ENCODE results near the gene HDHD5. TPM values are rescaled to one million over a fixed set of nuclear protein-coding genes. Genes with fewer than 3 reads are reported as not detected.

Gene HDHD5
- total RNA-seq, 2 donors from 2014 or later, result 32.6 to 50.1 TPM

GRCh38 chr22:17145021-17145680, 13.9 kb downstream of the HDHD5 start:
- Histone ChIP-seq H3K27me3 (replicated peaks; ENCODE audit: insufficient read depth) (no peaks in the 10 kb centered on the region), H3K9me3 (no peaks in the 10 kb centered on the region), H3K4me1 (ENCODE audit: control insufficient read depth in 1 of 2, low read depth in 2 of 2) (no peaks in the 10 kb centered on the region), H3K27ac (no peak overlapping the region), H3K4me3 (no peak overlapping the region), H3K36me3 (peaks cover 32% of the 10 kb centered on the region)
- no peak for TF ChIP-seq CTCF (IDR thresholded peaks at IDR 0.05)
- no peak for ATAC-seq (ENCODE audit: insufficient number of reproducible peaks, low FRiP score, low read depth)
- DNase-seq (ENCODE audit: low spot score), result no peak

- H3K36me3 ChIP-seq, result peaks cover 43% of the 10 kb centered on the region
These were observed 15.3 kb downstream of the HDHD5 start for GRCh38 chr22:17143826-17144225.

GRCh38 chr22:17143101-17143500, 16.0 kb downstream of the HDHD5 start:
- H3K36me3 ChIP-seq, result peaks cover 49% of the 10 kb centered on the region
- DNase-seq (ENCODE audit: low spot score) (no peak), ATAC-seq (ENCODE audit: insufficient number of reproducible peaks, low FRiP score, low read depth) (no peak)

More at GRCh38 chr22:17143826-17144225, 15.3 kb downstream of the HDHD5 start:
- H3K27ac ChIP-seq, result no peak overlapping the region
- no peak for TF ChIP-seq CTCF (IDR thresholded peaks at IDR 0.05)
- H3K9me3 ChIP-seq, result no peaks in the 10 kb centered on the region
- ATAC-seq (ENCODE audit: insufficient number of reproducible peaks, low FRiP score, low read depth) (no peak), DNase-seq (ENCODE audit: low spot score) (no peak)
- H3K4me3 ChIP-seq, result no peak overlapping the region
- no peaks in the 10 kb centered on the region for H3K27me3 ChIP-seq (replicated peaks; ENCODE audit: insufficient read depth)
- H3K4me1 ChIP-seq (ENCODE audit: control insufficient read depth in 1 of 2, low read depth in 2 of 2), result no peaks in the 10 kb centered on the region

GRCh38 chr22:17140826-17141766, 18.0 kb downstream of the HDHD5 start:
- Histone ChIP-seq H3K27me3 (replicated peaks; ENCODE audit: insufficient read depth) (no peaks in the 10 kb centered on the region), H3K4me1 (ENCODE audit: control insufficient read depth in 1 of 2, low read depth in 2 of 2) (no peaks in the 10 kb centered on the region), H3K9me3 (no peaks in the 10 kb centered on the region), H3K36me3 (peaks cover 47% of the 10 kb centered on the region), H3K4me3 (no peak overlapping the region), H3K27ac (no peak overlapping the region)
- no peak for ATAC-seq (ENCODE audit: insufficient number of reproducible peaks, low FRiP score, low read depth)
- TF ChIP-seq CTCF (IDR thresholded peaks at IDR 0.05), result no peak
- no peak for DNase-seq (ENCODE audit: low spot score)

More at GRCh38 chr22:17143101-17143500, 16.0 kb downstream of the HDHD5 start:
- H3K4me3 ChIP-seq, result no peak overlapping the region
- H3K9me3 ChIP-seq, result no peaks in the 10 kb centered on the region
- TF ChIP-seq CTCF (IDR thresholded peaks at IDR 0.05), result no peak
- H3K27me3 ChIP-seq (replicated peaks; ENCODE audit: insufficient read depth), result no peaks in the 10 kb centered on the region
- H3K4me1 ChIP-seq (ENCODE audit: control insufficient read depth in 1 of 2, low read depth in 2 of 2), result no peaks in the 10 kb centered on the region
- H3K27ac ChIP-seq, result no peak overlapping the region

- no peak overlapping the region for H3K4me3 ChIP-seq
- no peaks in the 10 kb centered on the region for H3K27me3 ChIP-seq (replicated peaks; ENCODE audit: insufficient read depth)
- TF ChIP-seq CTCF (IDR thresholded peaks at IDR 0.05), result no peak
- no peak overlapping the region for H3K27ac ChIP-seq
- no peak for DNase-seq (ENCODE audit: low spot score)
- H3K9me3 ChIP-seq, result no peaks in the 10 kb centered on the region
- H3K36me3 ChIP-seq, result peaks cover 47% of the 10 kb centered on the region
- no peak for ATAC-seq (ENCODE audit: insufficient number of reproducible peaks, low FRiP score, low read depth)
- no peaks in the 10 kb centered on the region for H3K4me1 ChIP-seq (ENCODE audit: control insufficient read depth in 1 of 2, low read depth in 2 of 2)
These were observed 19.1 kb downstream of the HDHD5 start for GRCh38 chr22:17140022-17140421.

Data from thoracic aorta (tissue), 2 donors.